HG03442 (cell line): Measurements from ENCODE around the gene FAM13C.
"Not testable (repeated sequence)": the region's sequence is repeated elsewhere in the genome, so short reads cannot be mapped to it uniquely, and the experiment has no call there.

ENCODE experiments used
- ATAC-seq: cut with Tn5 transposase; IDR thresholded peaks from one replicate; pipeline ENCODE4 v1.9.1; 2021; ENCODE audit warnings: mild to moderate bottlenecking, moderate library complexity; ENCODE audit not compliant: unreplicated experiment

FAM13C gene

DNA sequence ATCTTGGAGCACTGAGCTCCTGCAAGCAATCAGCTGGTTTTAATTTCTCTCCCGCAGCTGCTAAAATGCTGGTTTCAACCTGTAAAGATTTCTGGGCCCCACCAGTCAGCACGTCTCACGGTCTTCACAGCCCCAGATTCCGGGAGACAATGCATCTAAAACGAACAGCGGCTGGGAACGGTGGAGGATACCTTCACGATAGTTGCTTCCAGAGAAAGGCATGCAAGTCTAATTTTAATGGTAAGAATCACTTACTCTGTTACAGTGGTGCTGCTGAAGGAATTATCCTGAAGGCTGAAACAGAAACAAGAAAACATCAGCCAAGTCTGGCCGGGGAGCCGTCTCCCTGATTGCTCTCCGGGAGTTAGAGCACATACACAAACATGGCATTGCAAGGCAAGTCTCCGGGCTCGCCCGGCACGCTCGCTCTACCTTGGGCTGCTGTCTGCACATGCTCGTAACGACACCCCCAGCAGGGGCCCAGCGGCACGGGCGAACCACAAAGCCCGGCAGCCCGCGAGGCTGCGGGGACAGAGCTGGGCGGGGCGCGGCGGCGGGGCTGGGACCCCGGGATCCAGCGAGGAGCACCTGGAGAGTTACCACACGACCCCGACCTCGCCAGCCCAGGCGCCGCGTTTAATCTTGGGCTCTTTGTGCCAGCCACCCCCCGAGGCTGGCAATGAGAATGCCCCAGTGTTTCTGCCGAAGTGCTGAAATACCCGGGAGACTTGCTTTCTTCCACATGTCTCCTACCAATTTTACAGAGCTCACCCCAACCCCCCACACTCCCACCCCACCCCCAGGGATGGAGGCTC, at the start of gene FAM13C:
Gene FAM13C (minus strand): TSS at position 406 of the 815 bp plus-strand sequence. CDS start 89 bp downstream, at position 317.
- ATAC-seq, result peak; percentile 57

DNA sequence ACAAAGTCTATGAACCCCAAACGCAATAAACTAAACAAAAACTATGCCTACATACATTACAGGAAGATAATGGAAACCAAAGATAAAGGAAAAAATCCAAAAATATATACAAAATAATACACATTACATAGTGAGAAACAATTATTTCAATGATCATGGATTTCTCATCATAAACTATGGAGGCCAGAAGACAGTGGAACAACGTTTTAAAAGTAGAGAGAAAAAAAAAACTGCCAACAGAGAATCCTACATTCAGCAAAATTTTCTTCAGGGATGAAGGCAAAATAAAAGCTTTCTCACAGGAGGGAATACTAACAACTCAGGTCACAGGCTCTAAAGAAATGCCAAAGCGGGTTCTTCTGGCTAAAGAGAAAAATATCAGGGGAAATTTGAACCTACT, 42.9 kb upstream of the FAM13C start:
- ATAC-seq, result no peak

DNA sequence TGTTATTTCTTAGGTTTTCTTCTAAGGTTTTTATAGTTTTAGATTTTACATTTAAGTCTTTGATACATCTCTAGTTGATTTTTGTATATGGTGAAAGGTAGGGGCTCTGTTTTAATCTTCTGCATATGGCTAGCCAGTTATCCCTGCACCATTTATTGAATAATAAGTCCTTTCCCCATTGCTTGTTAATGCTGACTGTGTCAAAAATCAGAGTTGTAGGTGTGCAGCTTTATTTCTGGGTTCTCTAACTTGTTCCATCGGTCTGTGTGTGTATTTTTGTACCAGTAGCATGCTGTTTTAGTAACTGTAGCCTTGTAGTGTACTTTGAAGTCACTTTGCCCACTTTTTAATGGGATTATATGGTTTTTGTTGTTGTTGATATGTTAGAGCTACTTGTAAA, 37.9 kb upstream of the FAM13C start:
- ATAC-seq, result no peak

DNA sequence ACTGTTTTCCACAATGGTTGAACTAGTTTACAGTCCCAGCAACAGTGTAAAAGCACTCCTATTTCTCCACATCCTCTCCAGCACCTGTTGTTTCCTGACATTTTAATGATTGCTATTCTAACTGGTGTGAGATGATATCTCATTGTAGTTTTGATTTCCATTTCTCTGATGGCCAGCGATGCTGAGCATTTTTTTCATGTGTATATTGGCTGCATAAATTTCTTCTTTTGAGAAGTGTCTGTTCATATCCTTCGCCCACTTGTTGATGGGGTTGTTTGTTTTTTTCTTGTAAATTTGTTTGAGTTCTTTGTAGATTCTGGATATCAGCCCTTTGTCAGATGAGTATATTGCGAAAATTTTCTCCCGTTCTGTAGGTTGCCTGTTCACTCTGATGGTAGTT, 37.0 kb upstream of the FAM13C start:
- ATAC-seq, result not testable (repeated sequence)

DNA sequence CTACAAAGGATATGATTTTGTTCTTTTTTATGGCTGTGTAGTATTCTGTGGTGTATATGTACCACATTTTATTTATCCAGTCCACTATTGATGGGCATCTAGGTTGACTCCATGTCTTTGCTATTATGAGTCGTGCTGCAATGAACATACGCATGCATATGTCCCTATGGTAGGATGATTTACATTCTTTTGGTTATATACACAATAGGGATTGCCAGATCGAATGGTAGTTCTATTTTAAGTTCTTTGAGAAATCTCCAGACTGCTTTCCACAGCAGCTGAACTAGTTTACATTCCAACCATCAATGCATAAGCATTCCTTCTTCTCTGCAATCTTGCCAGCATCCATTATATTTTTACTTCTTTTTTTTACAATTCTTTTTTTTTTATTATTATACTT, 35.6 kb upstream of the FAM13C start:
- no peak for ATAC-seq

DNA sequence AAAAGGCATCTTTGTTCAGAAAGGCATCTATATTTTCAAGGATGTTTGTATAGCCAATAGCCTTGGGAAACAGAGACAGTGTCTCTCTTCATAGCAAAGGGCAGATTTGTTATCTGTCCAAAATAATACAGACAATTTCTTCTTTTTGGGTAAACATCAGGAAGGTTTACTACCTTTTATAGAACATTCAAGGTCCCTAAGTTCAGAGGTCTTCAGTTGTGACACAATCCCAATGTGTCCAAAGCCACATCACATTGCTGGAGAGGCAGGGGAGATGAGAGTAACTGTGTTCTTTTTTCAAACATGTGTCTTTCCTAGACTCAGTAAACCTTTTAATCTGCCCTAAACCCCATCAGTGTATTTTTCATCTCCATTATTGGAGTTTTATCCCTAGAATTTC, 33.6 kb upstream of the FAM13C start:
- no peak for ATAC-seq

DNA sequence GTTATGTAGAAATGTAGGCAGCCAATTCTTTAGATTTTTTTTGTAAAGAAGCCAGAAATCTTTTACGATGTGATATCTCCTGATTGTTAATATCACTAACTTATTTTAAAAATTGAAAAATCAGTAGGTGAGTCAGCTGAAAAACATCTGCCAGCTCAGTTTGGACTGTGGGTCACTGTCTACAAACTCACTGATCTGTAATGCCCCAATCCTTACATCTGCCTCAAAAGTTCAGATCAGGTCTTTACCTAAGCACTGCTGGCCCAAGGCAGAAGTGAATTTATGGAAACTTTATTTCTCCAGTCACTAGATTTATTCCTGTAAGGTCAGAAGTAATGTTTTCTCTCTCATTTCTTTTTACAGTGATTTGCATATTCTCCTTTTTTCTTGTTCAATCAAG, 31.0 kb upstream of the FAM13C start:
- no peak for ATAC-seq

DNA sequence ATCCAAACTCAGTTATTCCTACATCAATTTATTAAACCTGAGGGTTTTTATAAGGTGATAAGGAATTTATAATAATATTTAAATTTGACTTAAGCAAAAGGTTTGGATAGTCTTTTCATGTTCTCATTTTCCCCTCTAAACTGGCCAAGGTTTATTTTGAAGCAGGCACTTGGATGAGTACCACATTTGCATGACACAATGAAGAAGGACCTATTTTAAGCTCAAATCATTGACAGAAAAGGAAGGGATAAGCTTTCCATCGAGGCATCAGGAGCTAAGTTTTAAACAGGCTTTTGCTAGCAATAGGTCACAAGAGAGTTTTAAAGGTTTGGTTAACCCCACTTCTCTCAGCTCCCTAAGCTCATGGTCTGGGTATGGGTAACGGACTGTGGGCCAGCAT, 28.7 kb upstream of the FAM13C start:
- ATAC-seq, result no peak

DNA sequence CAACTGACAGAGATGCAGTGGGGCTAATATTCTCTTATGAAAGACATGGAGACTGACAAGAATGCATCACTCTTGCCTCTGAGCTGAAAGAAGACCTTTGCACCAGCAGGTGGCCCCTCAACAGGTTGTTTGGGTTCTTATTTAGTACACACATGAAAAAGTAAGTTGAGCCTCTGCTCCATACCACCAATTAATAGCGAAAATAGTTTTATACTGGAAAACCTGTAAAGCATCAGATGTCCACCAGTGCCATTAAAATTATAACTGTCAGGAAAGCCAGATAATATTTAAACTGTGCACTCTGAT, 26.3 kb upstream of the FAM13C start:
- no peak for ATAC-seq

DNA sequence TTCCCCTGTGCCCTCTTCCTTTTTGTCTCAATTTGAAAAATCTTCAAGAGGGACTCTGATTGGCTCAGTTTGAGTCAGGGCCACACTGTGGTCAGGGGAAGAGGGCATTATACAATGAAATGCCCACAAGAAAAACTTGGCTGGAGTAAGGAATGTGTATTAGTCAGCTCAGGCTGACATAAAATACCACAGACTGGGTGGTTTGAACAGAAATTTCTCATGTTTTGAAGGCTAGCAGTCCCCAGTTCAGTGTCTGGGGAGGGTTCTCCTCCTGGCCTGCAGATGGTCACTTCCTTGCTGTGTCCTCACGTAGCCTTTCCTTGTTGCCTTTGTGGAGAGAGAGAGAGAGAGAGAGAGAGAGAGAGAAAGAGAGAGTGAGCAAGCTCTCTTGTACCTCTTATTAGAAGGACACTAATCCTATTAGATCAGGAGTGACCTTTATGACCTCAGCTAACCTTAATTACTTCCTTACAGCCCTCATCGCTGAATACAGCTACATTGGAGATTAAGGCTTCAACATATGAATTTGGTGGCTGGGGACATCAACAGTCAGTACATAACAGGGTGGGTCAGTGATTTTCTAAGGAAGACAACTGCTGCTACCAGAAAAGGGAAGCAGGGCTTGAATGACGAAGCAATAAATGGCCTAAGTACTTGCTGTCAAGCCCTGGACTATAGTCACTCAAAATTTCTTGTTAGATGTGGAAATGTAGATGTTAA, 25.8 kb upstream of the FAM13C start:
- ATAC-seq, result no peak

DNA sequence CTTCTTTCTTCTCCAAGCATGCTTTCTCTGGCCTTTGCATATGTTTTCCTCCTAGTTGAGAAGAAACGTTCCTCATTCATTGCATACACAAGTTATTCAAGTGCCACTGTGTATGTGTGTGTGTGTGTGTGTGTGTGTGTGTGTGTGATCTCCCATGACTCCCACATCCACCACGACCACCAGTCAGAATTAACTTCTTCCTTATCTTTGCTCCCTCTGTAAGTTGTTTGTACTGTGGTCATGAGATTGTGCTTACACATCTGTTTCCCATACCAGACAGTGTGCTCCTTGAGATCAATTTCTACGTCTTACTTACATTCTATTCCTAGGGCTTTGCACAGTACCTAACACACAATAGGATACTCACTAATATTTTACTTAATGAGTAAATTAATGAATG, 22.4 kb upstream of the FAM13C start:
- ATAC-seq, result no peak

DNA sequence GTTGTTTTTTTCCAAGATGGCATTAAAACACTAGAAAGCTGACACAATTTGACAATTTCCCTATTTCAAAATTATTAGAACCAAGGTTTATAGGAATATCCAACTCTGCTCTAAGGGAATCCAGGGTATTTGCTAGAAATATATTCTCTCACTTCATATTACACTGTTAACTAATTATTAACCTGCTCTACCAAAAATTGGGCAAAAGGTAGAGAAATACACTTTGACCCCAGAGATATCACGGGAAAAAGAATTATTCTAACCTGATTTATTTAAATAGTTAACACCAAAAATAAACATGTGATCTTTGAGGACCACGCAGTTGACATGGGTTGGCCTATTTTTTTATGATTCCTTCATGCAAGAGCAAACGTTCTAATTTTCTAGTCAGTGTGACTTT, 21.6 kb upstream of the FAM13C start:
- ATAC-seq, result no peak

DNA sequence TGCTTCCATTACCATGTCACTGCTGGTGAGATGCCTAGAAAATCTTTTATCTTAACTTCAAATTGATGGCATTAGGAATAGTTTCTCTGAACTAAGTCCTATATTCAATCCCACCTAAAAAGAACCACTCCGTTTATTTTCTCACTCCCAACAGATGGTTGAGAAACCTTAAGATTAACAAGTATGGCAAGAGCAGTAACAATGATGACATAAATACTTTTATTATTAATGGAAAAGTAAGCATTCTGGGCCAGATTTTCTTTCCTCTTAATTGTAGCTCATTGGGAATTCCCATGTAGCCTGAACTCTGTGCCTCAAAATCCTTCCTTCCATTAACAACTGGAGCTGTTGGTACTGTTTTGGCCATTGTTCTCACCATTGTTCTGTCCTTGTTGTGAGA, 21.1 kb upstream of the FAM13C start:
- no peak for ATAC-seq

DNA sequence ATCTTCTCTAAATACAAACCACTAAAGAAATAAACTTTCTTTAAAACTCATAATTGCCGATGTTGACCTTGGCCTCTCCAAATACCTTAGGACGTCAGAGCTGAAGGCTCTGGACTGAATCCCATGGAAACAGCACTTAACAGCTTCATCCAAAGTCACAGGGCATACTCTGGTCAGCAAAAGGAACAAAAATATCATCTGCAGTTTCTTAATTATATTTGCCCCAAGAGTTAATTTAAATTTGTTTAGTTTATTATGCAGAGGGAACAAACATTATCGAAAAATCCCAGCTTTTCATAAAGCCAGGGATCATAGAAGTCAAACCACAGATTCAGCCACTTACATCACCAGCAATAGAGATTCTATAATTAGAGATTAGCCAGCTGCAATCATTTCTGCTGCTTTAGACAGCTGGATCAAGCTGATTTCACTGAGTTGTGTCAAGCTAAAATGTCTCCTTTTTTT, 20.5 kb upstream of the FAM13C start:
- no peak for ATAC-seq

DNA sequence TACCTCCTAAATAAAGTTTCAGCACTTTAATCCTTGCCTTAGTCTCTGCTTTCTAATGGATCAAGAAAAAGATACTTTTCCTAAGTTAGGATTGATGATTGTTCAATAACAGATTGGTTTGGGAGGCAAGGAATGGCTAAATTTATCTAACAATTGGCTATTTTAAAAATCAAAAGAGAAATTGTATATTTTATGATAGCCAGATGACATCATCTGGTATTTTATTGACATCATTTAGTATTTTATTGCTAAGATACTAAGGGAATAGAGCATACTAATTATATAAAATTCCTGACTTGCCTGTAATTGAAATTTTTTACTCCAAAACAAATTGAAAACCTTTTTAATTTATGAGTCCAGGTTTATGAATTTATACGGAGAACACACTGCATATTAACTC, 19.3 kb upstream of the FAM13C start:
- ATAC-seq, result no peak

DNA sequence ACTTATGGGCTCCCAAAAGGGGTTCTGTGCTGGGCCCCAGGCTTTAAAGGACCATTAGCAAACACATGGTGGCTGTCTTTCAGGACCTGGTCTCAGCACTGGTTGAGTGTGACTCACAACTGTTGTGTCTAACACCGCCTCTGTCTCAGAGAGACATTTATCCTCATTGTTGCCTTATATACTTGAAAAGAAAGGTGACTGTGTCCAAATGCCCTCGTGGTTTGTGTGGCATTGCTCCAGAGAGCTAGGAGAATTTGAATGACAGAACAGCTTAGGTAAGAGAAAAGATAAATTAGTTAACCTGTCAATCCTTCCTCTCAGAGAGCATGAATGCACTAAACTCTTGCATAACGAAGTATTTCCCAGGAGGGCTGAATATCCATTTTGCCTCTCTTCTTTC, 14.5 kb upstream of the FAM13C start:
- no peak for ATAC-seq

DNA sequence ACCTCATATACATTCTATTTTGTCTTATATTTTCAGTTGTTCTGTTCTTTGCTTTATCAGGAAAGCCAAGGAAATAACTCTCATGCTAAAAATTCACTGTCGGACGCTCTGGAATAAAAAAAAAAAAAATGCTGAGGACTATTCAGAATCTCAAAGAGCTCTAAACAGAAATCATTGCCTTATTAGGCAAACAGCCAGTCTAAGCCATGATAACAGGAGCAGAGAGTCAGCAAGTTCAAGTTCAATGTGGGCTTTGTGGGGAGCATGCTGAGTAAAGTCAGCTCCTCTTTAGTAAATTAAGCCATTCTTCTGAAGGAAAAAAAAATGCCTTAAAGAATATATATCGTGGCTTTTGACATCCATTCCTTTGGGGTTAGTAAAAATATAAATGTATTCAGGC, 13.6 kb upstream of the FAM13C start:
- no peak for ATAC-seq

DNA sequence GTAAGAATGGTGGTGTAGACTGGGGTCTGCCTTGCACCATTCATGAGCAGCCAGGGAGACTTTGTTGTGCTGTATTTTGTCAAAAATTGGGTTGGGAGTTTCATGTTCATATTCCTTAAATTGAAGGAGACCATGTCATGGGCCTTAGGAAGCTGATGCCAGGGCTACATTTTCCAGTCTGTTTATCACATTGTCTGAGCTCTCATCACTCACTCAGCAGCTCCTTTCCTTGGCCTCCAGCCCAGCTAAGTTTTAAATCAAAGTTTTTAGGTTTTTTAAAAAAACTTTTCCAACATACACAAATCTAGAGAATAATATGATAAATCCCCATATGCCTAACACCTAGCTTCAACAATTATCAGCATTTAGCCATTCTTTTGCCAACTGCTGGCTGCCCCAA, 12.6 kb upstream of the FAM13C start:
- no peak for ATAC-seq

DNA sequence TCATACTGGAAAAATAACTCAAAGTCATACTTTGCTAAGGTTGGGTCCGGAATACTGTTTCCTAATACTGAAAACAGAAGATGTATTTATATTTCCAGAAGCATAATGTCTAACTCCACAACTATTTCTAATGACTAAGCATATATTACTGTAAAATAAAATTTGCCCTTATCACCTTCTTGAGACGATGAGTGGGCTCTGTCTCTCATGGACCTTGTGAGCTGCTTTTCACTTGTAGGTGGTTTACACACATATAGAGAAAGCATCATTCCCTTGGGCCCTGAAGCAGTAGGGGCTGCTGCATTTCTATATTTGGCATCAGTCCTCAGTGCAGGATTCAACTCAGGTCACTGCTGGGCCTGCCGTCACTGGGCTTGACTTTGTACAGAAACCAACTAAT, 10.7 kb upstream of the FAM13C start:
- ATAC-seq, result no peak

DNA sequence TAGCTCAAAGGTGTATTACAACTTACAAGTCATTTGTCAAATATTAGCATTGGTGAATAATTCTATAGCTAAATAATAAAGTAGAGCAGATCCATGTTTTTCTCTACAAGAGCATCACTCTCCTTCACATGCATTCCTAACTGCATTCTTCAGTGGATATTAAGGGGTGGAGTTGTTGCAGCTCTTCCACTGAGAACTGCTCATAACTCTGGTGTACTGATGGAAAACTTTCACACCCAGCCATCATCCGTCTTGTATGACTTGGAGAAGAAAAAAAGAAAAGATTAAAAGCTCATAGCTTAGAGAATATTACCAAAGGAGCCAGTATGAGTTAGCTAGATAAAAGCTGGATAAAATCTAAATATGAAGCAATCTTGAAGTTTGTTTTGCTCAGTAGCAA, 10.2 kb upstream of the FAM13C start:
- no peak for ATAC-seq

DNA sequence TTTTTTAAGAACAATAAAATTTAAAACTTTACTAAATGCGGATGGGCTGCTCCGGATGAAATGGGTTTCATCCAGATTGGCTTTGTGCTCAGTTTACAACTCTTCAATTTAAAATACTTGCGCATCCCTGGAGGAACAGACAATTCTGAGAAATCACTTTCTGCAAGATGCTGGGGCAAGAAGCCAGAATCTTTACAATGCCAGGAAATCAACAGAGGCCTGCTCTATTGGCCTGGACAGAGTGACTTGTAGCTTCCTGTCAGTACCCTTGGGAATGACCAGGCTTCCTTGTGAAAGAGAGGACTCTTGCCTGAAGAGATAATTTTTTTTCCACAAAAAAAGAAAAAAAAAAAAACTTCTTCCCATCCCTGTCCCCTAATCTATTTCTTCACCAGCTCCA, 3.9 kb upstream of the FAM13C start:
- ATAC-seq, result no peak

DNA sequence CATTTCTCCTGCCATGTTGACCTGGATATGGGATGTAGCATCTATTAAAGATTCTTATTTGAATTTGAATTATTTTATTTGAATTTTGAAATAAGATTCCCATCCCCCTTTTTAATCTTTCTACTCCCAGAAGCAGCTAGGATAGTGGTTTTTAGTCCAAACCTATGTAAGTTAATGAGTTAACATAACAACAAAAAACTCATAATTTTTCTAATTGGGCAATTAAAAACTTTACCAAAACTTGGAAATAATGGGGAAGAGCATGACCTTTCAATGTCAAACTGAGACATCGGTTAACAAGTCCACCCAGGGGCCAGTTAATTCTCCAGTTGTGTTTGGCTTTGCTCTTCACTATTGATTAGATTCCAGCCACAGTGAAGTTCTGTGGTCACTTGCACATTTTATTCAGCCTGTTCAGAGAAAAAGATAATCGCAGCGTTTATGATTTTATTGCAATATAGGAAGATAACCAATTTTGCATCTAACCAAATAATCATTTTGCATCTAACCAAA, 1.2 kb upstream of the FAM13C start:
- no peak for ATAC-seq
